Measurements from ENCODE around the gene HSPB6.
"Not testable (repeated sequence)": the region's sequence is repeated elsewhere in the genome, so short reads cannot be mapped to it uniquely, and the experiment has no call there.

The HSPB6 gene

GRCh38 chr19:35756377-35757230 lies at the start of gene HSPB6:
Gene HSPB6, minus strand, starts transcription at chr19:35757029. Its CDS starts 21 bp downstream, at chr19:35757008.
- no peak for DNase-seq

- DNase-seq = no peak
Observed at GRCh38 chr19:35806597-35806996, 49.8 kb upstream of the HSPB6 start.

GRCh38 chr19:35805526-35806102 lies 48.8 kb upstream of the HSPB6 start:
- no peak for DNase-seq

GRCh38 chr19:35801828-35802227 lies 45.0 kb upstream of the HSPB6 start:
- no peak for DNase-seq

GRCh38 chr19:35797663-35798062 lies 40.8 kb upstream of the HSPB6 start:
- no peak for DNase-seq

- DNase-seq = no peak
Observed at GRCh38 chr19:35796645-35797542, 40.1 kb upstream of the HSPB6 start.

- not testable (repeated sequence) for DNase-seq
Observed at GRCh38 chr19:35795564-35795963, 38.7 kb upstream of the HSPB6 start.

- DNase-seq = no peak
Observed at GRCh38 chr19:35793381-35794165, 36.7 kb upstream of the HSPB6 start.

GRCh38 chr19:35792888-35793287 lies 36.1 kb upstream of the HSPB6 start:
- no peak for DNase-seq

GRCh38 chr19:35792312-35792711 lies 35.5 kb upstream of the HSPB6 start:
- no peak for DNase-seq

GRCh38 chr19:35791814-35792279 lies 35.0 kb upstream of the HSPB6 start:
- no peak for DNase-seq

- no peak for DNase-seq
Observed at GRCh38 chr19:35790981-35791813, 34.4 kb upstream of the HSPB6 start.

GRCh38 chr19:35789978-35790944 lies 33.4 kb upstream of the HSPB6 start:
- no peak for DNase-seq

- DNase-seq = no peak
Observed at GRCh38 chr19:35789195-35789977, 32.6 kb upstream of the HSPB6 start.

GRCh38 chr19:35788205-35788960 lies 31.6 kb upstream of the HSPB6 start:
- DNase-seq = no peak

GRCh38 chr19:35787227-35787799 lies 30.5 kb upstream of the HSPB6 start:
- DNase-seq = no peak

- DNase-seq = no peak
Observed at GRCh38 chr19:35786299-35787160, 29.7 kb upstream of the HSPB6 start.

- DNase-seq = no peak
Observed at GRCh38 chr19:35785339-35785627, 28.5 kb upstream of the HSPB6 start.
